ENCODE measurements around the gene PAK6.

Gene PAK6

DNA sequence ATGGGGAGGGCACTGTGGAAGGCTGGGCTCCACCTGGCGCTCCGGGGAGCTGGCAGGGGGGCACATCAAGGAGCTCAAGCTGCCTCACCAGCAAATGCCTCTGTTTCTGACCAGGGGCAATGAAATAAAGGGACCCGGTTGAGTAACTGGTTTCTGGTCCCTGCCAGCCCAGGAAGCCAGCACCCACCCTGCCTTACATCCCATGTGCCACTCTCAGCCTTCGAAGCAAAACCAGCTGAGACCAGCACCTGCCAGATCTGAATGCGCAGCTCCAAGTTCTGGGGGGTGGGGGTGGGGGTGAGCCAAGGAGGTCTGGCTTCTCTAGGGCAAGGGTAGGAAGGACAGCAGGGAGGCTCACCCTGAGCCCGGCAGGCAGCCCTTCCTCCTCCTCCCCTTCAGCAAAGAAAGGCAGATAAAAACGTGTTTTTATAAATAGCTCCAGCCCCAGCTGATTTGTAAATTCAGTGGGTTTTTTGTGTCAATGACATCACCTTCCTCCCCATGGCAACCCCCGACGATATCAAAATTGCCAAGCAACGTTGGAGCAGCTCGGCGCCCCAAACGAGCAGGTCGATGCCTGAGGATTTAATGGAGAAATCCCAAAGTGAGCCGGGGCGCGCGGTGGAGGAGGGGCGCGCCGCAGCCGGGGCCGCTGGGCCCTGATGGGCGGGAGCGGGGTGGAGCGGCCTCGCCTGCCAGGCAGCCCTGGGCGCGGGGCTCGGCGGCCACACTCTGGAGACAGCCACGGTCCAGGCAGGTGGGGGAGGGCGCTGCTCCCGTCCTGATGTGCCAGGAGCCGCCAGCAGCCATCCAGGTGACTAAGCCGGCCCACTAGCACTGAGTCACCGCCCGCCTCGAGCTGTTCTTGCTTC is at the start of gene PAK6:
PAK6 (plus strand) TSS at position 532 of the 872 bp plus-strand sequence. CDS start 25,723 bp downstream, outside the sequence.
- no peak for DNase-seq

DNA sequence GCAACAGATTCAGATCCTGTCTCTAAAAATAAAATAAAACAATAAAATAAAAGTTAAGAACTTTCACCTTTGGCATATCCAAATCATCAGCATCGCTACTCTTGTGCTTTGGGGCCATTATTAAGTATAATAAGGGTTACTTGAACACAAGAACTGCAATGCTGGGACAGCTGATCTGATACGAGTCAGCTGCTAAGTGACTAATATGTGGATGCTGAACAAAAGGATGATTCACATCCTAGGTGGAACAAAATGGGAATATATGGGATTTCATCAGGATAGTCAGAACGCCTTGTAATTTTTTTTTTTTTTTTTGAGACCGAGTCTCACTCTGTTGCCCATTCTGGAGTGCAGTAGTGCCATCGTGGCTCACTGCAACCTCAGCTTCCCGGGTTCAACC is 48.3 kb upstream of the PAK6 start:
- DNase-seq: no peak

DNA sequence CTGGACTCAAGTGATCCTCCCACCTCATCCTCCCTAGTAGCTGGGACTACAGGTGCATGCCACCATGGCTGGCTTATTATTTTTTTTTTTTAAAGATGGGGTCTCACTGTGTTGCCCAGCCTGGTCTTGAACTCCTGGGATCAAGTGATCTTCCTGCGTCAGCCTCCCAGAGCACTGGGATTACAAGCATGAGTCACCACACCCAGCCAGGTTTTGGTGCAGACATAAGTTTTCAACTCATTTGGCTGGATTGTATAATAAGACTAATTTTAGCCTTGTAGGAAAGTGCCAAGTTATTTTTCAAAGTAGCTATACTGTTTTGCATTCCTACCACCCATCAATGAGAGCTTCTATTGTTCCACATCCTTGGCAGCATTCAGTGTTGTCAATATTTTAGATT is 45.9 kb upstream of the PAK6 start:
- no peak for DNase-seq

DNA sequence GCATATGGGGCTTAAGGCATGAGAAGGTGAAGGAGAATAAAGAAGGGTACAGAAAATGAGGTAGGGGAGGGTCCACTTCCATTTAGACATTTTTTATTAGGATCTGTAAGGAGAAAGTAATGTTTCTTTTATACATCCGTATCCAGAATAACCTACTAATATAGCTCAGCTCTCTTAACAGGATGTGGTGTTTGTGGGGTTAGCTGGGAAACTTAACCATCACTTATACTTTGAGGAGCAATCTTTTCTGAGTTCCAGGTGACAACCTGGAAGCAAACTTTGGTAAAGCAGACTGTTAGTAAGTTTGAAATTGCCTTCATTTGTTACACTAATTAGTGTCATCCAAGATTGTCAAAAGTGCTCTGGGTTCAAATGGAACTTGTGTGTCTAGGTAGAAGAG is 41.4 kb upstream of the PAK6 start:
- DNase-seq: no peak

DNA sequence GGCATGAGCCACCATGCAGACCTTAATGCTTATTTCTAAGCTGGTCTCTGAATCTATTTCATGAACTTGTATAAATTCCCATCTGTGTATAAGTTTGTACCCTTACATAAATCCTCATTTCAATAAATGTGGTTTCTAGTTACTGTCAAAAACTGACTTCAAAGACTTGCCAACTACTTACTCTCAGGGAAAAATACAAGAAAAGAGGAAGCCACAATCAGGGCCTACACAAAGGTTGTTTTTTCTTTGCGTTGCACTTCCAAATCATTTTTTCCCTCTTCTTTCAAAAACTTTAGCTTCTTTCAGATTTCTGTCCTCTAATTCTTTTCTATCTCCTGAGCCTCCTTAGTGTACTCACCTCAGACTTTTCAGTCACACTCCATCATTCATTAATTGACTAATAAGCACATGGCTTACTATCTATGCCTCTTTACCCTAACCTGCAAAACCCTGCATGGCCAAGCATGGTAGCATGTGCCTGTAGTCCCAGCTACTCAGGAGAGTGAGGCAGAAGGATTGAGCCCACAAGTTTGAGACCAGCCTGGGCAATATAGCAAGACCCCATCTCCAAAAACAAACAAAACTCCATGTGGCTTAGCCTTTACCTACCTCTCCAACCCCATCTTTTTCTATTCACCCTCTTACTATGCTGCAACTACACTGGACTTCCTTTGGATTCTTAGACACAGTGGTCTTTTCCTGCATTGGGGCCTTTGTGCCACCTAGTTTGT is 40.3 kb upstream of the PAK6 start:
- DNase-seq: no peak

DNA sequence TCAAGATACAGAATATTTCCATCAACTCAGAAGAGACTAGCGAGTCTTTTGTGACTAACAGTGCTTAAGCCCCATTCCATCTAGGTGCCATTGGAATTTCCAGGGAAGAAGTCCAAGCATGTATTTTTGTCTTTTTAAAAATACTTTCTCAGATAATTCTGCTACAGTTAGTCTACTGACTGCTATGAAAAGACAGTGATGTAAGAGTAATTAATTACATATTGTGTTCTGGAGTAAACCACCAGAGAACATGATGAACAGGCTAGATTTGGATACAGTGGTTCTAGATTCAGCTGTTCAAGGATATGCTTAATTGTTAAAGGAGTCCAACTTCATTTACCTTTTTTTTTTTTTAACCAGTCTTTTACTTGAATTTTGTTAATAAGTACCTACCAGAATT is 34.8 kb upstream of the PAK6 start:
- no peak for DNase-seq

DNA sequence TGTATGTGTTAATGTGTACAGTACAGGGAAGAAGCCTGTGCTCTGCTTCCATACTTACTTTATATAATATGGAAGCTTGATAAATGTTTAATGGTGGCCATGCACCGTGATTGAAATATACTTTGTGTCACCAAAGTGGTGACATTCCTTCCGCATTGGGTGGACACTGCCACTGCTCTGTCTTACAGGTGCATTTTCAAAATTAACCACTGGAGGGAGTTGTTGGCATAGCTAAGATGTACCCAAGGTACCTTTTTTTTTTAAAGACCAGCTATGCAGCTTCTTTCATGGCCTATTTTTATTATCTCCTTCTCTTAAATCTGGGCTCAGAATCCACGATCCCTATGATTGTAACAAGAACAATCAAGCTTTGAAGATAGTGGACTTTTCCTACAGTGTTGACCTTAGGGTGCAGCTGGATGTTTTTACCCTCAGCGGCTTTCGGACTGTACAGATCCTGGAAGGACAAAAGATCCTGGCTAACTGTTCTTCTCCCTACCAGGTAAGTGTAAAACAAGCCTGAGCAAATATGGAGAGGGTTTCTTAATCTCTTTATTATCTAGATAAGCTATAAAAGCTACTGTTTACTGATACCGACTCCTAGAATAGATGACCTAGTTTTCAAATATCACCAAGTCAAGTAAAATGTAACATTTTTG is 21.6 kb upstream of the PAK6 start:
- DNase-seq: no peak

DNA sequence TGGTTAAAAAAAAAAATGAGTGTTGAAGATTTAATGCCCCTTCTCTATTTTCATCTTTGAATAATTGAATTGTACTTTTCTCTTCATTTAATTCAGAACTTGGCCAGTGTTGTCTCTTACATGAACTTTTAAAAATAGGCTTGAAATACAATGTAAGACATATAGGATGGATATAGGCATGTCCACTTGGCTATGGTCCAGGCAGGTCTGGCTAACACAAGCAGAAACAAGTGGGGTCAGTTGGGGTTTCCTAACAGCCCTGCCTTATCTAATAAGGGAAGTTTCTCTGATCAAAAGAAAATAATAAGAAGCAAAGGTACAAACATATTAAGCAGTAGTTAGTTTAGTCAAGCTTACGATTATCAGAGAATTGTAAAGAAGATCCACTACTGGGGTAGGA is 19.1 kb upstream of the PAK6 start:
- no peak for DNase-seq

DNA sequence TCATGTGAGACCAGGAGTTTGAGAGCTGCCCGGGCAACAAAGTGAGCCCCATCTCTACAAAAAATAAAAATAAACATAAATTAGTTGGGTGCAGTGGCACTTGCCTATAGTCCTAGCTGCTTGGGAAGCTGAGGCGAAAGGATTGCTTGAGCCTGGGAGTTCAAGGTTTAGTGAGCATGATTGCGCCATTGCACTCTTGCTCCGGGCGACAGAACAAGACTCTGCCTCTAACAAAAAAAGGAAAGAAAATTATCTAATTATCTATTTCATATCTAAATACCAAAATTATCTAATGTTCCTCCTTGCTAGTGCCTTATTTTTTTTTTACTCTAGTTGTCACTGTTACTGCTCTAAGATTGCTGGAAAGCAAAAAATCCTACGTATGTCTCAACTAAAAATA is 16.7 kb upstream of the PAK6 start:
- no peak for DNase-seq

DNA sequence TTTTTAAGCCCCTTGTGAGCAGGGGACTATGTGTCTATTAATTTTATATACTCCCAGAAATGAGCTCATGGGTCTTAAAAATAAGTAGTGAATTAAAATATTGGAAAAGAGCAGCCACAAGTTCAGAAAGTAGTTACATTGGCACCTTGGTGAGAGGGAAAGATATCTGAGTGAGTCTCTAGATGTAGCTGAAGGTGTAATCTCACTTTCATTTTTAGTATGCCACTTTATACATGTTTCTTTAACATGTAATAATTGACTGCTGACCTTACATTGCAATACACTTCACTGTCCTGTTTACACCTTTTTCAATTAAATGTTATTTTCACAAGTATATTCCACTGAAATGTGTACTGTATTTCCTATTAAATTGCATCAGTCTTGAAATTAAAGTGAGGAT is 12.1 kb upstream of the PAK6 start:
- DNase-seq: no peak

DNA sequence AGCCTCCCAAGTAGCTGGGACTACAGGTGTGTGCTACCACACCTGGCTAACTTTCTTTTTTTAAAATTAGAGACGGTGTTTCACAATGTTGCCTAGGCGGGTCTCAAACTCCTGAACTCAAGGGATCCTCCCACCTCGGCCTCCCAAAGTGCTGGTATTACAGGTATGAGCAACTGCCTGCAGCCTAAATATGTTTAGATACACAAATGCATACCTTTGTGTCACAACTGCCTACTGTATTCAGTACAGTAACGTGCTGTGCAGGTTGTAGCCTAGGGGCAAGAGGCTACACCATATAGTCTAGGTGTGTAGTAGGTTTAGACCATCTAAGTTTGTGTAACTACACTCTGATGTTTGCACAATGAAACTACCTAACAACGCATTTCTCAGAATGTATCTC is 9.5 kb upstream of the PAK6 start:
- no peak for DNase-seq

DNA sequence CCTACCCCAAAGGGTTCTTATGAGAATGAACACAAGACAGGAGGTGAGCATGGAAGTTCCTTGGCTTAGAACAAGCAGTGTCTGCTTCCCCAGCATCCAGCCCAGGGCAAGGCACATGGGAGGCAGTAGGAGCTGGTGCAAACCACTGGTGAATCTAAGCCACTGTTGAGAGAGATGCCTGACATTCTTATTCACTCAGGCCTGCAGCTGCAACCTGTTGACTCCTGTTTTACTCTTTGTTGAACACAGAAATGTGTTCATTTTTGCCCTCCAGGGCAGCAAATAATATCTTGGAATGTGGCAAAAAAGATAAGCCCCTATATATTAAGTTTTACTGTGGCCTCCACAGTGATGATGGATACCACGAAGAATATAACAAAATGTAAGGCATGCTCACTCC is 8.9 kb upstream of the PAK6 start:
- no peak for DNase-seq

DNA sequence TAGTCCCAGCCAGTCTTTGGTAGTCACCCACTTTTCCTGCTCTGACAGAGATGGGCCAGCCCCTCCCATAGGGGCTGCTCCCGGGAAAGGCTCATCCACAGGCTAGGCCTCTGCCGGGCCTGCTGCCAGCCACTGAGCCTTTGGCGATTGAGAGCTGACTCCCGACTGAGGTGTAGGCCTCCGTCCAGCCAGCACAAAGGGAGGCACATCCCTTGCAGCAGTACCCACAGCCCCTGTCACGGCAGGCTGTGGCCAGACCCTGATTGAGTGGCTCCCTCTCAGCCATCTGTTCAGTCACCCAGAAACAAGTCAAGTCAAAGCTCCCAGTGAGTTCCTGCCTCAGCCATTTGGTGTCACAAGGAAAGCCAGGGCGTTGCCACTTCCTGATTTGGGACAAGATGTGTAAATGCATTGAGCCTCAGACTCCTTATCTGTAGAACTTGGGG is 6.2 kb upstream of the PAK6 start:
- no peak for DNase-seq

DNA sequence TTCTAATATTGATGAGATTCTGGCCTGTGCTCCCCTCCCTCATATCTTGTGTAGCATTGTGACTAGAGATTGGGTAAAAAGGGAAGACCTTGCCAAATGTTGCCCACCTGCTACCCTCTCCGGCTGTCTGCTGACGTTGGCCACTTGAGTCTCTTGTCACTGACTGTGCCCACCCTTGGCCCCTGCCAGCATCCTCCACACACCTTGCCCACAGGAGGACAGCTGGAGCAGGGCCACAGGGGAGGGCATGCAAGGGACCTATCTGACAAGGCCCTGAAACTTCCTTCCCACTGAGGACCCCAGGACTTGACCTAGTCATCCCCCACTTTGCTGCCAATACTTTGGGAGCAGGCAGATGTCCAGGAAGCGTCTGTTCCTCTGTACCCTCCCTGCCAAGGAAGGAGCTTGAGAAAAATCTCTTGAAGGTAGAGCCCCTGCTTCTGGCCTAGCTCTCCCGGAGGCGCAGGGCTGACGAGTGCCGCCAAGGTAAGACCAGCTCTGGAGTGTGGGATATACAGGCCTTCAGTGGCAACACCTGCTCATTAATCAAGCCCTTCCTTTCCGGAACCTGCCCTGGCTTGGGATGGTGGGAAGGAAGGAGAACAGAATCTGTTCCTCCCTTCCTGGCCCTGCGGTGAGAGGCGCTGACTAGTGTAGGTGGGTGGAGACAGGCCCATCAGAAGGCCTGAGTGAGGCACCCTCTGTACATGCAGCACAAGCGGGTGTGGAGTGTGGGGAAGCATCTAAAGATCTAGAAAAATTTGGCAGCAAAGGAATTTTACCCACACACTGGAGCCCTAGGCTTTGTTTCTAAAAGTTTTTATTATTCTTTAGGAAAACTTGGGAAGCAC is 4.9 kb upstream of the PAK6 start:
- DNase-seq: no peak

DNA sequence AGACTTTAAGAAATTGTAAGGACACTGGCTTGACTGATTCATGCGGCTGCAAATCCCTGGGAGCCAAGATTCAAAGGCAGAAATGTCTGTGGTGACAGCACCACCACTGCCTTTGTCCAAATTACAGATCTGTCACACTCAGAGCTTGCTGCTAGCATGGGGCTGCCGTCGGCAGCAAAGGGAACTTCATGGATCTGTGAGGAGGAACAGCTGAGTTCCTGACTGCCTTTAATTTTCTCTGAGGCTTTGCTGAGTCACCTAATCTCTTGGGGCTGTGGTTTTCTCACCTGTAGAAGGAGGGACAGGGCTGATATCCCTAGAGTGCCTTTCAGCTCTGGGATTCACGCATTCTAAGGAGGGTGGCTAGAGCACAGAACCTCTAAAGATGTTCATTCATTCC is 4.1 kb upstream of the PAK6 start:
- DNase-seq: no peak

DNA sequence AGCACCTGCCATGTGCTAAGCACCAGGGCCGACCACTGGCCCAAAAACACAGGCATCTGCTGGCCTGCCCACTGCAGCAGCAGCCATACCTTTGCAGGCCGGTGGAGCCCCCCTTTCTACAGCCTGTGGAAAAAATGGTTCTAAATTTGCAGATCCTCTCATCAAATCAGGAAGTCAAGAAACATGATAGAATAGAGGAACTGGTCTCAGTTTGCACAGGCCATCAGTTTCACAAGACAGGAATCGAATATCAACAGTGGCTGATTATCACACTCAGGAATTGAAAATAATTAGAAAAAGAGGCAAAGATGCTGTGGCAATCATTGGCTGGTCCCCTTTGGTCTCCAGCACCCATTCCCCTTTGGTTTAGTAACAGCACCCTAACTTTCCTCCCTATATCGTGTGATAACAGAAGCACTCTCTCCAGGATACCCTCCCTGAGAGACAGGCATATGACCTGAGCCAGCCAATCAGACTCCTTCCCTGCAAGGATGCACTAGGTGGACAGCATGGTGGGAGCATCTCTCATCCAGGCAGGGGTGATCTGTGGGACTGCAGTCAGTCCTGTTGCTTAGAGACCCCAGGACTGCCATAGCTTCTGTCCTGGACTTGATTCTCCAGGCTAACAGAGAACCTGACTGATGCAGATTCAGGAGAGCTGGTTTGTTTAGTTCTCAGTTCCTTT is 3.5 kb upstream of the PAK6 start:
- DNase-seq: no peak

DNA sequence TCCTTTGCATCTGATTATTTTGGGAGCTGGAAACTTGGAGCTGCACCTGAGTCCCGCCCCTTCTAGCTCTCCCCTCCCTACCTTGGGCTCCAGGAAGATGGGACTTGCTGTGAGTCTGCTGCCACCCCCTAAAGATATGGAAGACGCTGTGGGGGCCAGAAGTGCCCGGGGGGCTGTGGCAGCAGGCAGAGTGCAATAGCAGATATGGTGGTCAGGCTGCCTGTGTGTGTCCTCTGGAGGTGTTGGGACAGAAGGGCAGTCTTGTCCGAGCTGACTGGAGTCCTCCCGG is 485 bp downstream of the PAK6 start:
- no peak for DNase-seq

DNA sequence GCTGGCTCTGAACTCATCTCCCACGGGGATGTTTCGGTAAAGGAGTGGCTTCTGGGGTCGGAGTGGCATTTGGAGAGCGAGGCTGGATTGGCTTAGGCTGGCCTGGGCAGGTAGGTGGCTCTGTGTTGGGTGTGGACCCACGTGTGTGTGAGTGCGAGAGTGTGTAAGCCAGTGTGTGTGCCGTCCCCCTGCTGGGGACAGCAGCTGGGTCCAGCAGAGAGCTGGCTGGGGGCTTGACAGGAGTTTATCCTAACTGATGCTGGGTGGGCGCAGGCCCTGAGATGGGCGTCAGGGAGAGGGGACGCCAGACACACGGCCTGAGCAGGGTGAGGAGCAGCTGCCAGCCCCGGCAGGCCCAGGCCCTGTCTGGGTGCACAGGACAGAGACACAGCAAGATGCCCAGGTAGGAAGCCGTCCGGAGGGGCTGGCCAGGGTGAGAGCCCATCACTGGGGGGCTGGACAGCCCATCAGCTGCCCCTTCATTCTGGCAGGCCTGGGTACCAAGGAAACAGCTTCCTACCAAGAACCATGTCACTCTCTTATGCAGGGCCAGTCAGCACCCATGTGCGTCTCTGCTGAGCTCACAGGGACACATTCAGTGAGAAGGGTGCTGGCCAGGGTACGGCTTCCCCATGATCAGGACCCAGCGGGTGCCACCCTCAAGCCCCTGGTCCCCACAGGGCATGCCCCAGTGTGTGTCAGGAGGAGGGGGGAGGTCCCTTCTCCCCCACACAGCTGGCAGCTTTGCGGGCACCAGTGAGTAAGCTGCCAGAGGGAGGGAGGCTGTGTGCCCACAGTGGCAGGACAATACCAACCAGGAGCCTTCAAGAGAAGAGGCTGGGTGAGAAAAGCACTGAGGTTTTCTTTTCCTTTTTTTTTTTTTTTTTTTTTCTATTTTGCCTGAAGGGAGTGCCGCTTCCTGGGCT is 1.1 kb downstream of the PAK6 start:
- DNase-seq: no peak

DNA sequence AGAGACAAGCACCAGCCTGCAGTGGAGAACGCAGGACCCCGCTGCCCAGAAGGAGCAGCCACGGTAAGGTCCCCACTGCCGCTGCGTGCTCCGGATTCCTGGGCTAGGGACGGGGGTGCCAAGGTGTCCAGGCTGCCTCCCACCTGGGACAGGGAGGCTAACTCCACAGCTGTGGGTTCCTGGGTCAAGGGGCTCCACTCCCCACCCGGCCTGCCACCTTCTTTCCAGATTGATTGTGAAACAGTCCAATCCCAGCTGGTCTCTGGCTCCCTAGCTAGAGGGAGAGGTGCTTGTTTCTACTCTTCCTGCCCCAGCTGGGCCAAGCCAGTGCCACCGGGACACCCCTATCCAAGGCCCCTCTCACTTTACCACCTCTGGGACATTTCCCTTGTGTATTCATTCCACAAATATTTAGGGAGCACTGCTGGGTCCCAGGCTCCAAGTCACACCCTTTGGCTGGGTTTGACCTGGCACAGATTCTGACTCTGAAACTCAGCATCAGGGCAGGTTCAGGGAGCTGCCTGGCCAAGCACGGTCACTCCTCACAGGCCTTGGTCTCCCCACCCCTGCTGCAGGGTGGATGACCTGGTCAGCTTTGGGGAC is 1.9 kb downstream of the PAK6 start:
- DNase-seq: no peak

DNA sequence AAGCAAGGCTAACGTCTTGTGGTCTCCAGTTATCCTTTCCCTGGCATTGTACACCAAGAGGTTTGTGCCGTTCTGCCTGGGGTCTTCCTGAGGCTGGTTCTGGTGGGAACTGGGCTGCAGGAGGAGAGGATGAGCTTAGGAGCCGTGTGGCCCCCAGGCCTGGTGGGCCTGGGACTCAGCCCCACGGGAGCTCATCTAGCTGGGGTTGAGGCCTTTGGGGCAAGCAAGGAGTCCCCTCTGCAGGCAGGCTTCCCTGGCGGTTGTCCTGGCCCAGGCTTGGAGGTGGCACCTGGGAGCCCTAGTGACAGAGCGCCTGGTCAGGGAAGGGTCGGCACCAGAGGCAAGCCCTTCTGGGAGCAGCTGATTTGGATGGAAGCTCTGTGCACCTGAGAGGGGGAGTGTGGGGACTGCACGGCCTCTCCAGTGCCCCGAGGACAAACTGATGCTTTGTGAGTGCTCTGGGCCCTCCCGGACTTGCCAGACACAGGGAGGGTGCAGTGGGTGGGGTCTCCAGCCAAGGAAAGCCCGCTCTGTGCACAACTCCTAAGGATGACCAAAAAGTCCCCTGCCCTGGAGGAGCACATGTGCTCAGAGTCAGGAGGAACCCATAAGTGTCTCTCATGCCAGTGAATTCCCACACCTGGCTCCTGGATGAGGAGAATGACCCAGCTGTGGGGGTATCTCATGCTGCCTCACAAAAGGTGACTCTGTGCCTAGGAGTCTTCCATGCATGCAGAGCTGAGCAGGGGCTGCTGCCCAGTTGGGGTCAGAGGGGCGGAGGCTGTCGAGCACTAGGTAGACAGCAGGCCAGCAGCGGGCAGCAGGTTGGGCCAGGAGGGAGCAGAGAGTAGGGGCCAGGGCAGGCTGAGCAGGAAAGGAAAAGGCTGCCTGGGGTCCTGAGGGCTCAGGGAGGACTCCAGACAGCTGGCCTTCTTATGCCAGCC is 2.7 kb downstream of the PAK6 start:
- DNase-seq: no peak
